ENCODE measurements around the gene DRD3.

The DRD3 gene

GRCh38 chr3:114178770-114179368 lies at the start of gene DRD3:
DRD3 (minus strand) TSS chr3:114179052; CDS start chr3:114171992, 7,060 bp downstream.
- TF ChIP-seq POLR2A (IDR thresholded peaks at IDR 0.05; ENCODE audit: low read length) (no peak), GATA1 (IDR thresholded peaks at IDR 0.05; ENCODE audit: low read depth, low read length) (no peak)
- peak; percentile 3 to 8 for DNase-seq

- no peak for DNase-seq
- no peak for TF ChIP-seq POLR2A (IDR thresholded peaks at IDR 0.05; ENCODE audit: low read length)
Measured at GRCh38 chr3:114227076-114227475, 48.2 kb upstream of the DRD3 start.

GRCh38 chr3:114226313-114226712 lies 47.5 kb upstream of the DRD3 start:
- TF ChIP-seq POLR2A (IDR thresholded peaks at IDR 0.05; ENCODE audit: low read length), result no peak
- no peak for TF ChIP-seq GATA1 (IDR thresholded peaks at IDR 0.05; ENCODE audit: low read depth, low read length)
- no peak for DNase-seq

DNA sequence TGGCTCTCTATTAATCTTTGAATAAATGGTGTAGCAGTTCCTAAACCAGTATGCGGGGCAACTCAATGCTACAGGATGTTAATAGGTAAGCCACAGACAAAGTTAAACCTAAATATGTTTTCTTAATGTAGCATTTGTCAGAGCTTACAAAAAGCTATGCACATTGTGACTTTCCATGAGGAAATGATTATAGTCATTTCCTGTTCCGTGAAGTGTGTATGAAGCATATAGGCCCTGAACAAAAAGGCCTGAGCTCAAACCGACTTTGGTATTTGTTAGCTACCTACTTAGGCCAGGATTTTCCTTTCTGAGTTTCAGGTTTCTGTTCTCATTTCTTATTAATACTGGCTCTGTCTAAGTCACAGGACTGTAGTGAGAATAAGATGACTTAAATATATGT lies 44.3 kb upstream of the DRD3 start:
- no peak for DNase-seq
- TF ChIP-seq POLR2A (IDR thresholded peaks at IDR 0.05; ENCODE audit: low read length) (no peak), GATA1 (IDR thresholded peaks at IDR 0.05; ENCODE audit: low read depth, low read length) (no peak)

GRCh38 chr3:114221881-114222264 lies 43.0 kb upstream of the DRD3 start:
- DNase-seq, result no peak
- TF ChIP-seq POLR2A (IDR thresholded peaks at IDR 0.05; ENCODE audit: low read length), result no peak
- TF ChIP-seq GATA1 (IDR thresholded peaks at IDR 0.05; ENCODE audit: low read depth, low read length), result no peak

DNA sequence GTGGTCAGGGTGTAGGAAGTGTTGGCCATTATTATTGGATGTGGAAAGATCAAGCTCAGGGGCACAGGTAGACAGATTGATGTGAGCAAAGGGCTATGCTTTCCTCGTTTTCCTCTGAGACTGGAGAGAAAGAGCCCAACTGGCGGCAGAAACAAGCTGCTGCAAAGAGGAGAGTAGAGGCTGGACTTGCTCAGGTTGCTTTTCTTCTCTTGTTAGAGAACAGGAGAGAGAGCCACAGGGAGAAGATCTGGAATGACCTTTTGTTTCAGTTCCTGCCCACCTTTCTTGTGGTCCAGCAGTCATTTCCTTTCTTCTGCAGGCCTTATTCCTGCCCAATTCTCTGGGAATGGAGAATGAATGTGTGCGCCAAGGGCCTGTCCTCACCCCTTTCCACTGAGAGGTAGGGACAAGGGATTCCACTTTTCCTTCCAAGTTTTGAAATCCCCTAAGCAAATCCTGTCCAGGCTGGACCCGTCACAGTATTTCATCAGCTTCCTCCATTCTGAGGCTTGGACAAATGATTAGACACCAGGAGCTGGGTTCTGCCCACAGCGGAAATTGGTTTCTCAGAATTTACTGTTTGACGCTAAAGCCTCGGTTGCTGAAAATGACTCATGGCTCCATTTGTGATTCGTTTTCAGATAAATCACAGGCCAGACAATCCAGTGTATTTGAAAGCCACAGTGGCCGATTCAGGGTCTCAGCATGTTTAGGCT lies 42.5 kb upstream of the DRD3 start:
- no peak for TF ChIP-seq GATA1 (IDR thresholded peaks at IDR 0.05; ENCODE audit: low read depth, low read length)
- no peak for TF ChIP-seq POLR2A (IDR thresholded peaks at IDR 0.05; ENCODE audit: low read length)
- no peak for DNase-seq

DNA sequence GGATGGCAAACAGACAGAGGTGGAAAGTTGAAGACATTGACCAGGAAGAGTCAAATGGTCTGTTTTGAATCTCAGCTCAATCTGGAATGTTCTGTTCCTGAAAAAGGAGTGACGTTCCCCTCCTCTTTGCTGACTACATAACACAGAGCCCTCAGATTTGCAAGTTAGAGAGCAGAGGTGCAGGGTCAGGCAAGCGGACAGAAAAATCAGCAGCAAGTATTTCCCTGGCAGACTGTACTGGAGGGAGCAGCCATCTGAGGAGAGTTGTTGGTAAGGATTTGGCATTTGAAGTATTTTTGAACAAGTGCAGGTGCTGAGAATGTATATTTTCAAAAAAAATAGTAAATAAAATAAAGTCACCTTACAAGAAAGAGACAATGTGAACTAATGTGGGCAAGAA lies 40.9 kb upstream of the DRD3 start:
- DNase-seq, result no peak
- no peak for TF ChIP-seq GATA1 (IDR thresholded peaks at IDR 0.05; ENCODE audit: low read depth, low read length)
- TF ChIP-seq POLR2A (IDR thresholded peaks at IDR 0.05; ENCODE audit: low read length), result no peak

GRCh38 chr3:114218578-114219185 lies 39.8 kb upstream of the DRD3 start:
- DNase-seq, result no peak
- TF ChIP-seq POLR2A (IDR thresholded peaks at IDR 0.05; ENCODE audit: low read length), result no peak
- TF ChIP-seq GATA1 (IDR thresholded peaks at IDR 0.05; ENCODE audit: low read depth, low read length), result no peak

DNA sequence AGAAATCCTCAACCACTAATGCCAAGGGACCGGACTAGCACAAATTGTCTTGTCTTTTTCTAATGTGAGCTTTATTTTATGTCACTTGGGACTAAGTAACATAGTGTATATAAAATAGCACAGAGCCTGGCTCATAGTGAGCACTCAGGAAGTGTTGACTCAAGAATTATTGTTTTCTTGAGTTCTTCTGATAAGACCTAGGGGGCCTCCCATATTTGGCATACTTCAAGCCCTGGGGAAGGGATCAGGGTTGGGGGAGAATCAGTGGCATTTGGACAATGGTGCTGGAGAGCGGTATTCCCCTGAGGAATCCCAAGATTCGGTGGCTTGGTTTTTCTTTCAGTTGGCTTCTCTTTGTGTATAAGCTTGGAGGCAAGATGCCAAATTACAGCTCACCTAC lies 39.2 kb upstream of the DRD3 start:
- TF ChIP-seq POLR2A (IDR thresholded peaks at IDR 0.05; ENCODE audit: low read length) (no peak), GATA1 (IDR thresholded peaks at IDR 0.05; ENCODE audit: low read depth, low read length) (no peak)
- no peak for DNase-seq

GRCh38 chr3:114217266-114217665 lies 38.4 kb upstream of the DRD3 start:
- no peak for TF ChIP-seq POLR2A (IDR thresholded peaks at IDR 0.05; ENCODE audit: low read length)
- no peak for TF ChIP-seq GATA1 (IDR thresholded peaks at IDR 0.05; ENCODE audit: low read depth, low read length)
- DNase-seq, result no peak

DNA sequence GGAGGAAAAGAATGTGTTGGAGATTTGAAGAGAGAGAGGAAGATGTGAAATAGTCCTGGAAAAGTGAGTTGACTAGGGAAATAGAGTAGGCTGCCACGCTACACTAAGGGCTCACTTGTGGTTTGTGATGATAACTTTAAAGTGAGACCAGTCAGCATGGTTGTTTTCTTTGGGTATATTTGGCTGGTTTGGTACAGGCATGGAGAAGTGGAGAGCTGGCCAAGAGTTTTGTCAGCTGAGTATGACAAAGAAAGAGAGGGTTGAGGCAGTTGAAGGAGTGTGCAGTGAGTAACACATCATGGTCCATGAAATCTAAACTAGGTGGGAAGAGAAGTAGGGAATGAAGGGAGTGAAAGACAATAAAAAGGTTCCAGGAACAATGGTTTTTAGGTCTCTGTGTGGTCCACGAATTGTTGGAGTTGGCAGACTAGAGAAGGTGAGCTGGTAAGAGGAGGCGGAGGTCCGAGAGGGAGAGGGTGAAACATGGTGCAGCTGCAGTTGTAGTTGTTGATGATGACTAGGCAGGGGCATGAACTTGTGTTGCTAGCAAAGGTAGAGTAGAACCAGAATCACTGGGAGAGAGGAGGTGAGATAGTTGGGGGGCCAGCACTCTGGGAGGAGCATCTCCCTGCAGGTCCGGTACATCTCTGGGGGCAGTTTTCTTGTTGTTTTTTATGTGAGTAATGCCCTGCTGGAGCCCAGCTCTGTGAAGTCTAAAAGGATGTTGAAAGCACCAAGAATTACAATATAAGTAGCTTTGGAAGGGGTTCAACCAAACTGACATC lies 37.5 kb upstream of the DRD3 start:
- TF ChIP-seq GATA1 (IDR thresholded peaks at IDR 0.05; ENCODE audit: low read depth, low read length), result no peak
- no peak for TF ChIP-seq POLR2A (IDR thresholded peaks at IDR 0.05; ENCODE audit: low read length)
- no peak for DNase-seq

DNA sequence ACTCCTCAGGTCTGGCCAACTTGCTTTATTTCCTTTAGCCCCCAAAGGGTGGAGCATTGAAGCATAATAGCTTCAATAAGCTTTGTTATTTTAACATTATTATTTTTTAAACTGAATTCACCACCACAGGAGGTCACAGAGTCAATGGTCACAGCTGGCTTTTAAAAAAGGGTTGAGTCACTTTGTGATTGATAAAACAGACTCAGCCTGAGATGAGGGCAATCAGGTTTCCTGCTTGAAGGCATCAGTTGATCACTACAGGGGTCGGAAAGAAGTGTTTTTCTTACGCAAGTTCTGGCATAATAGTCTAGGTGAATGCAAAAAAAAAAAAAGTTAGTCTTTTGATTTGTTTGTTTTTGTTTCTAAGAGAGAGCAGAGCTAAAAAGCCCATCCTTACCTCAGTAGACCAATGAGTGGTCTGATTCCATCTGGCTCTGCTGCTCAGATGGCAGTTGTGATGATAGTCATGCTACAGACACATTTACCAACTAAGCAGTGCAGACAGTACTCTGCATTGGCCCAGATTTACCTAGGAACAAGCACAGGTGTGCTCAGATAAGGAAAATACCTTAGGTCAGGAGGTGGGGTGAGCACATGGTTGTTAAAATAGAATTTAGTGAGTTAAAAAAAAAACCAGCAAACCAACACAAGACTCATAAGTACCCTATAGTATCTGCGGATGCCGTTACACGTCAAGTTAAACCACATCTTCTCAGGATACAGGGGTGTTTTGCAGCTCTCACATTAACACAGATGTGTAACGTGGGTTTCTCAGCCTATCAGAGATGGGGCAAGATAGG lies 35.9 kb upstream of the DRD3 start:
- no peak for DNase-seq
- TF ChIP-seq POLR2A (IDR thresholded peaks at IDR 0.05; ENCODE audit: low read length) (no peak), GATA1 (IDR thresholded peaks at IDR 0.05; ENCODE audit: low read depth, low read length) (no peak)
